ENCODE data around the gene BLOC1S3.

The BLOC1S3 gene

GRCh38 chr19:45156751-45157150, 21.8 kb upstream of the BLOC1S3 start:
- no peaks in the 10 kb centered on the region for H3K36me3 ChIP-seq (ENCODE audit: insufficient read depth, low read length)
- no peak for DNase-seq (ENCODE audit: low read depth, low spot score)
- H3K4me3 ChIP-seq = no peak overlapping the region
- no peak for TF ChIP-seq POLR2AphosphoS5 (IDR thresholded peaks at IDR 0.05; ENCODE audit: borderline replicate concordance, low read depth, low read length)
- TF ChIP-seq EZH2 (IDR thresholded peaks at IDR 0.05) = no peak
- no peak for TF ChIP-seq FOXP2 (optimal IDR thresholded peaks at IDR 0.05; ENCODE audit: control extremely low read depth, extremely low read length, insufficient read depth)
- H3K27ac ChIP-seq = no peak overlapping the region
- no peak overlapping the region for H3K9ac ChIP-seq (ENCODE audit: insufficient read length)
- no peaks in the 10 kb centered on the region for H3K9me3 ChIP-seq (ENCODE audit: low read depth, low read length)

GRCh38 chr19:45158503-45159209, 19.9 kb upstream of the BLOC1S3 start:
- Histone ChIP-seq H3K36me3 (ENCODE audit: insufficient read depth, low read length) (no peaks in the 10 kb centered on the region), H3K27ac (no peak overlapping the region), H3K9ac (ENCODE audit: insufficient read length) (no peak overlapping the region), H3K4me3 (no peak overlapping the region), H3K9me3 (ENCODE audit: low read depth, low read length) (no peaks in the 10 kb centered on the region)
- no peak for DNase-seq (ENCODE audit: low read depth, low spot score)
- TF ChIP-seq FOXP2 (optimal IDR thresholded peaks at IDR 0.05; ENCODE audit: control extremely low read depth, extremely low read length, insufficient read depth) (no peak), POLR2AphosphoS5 (IDR thresholded peaks at IDR 0.05; ENCODE audit: borderline replicate concordance, low read depth, low read length) (no peak), EZH2 (IDR thresholded peaks at IDR 0.05) (no peak)

DNA sequence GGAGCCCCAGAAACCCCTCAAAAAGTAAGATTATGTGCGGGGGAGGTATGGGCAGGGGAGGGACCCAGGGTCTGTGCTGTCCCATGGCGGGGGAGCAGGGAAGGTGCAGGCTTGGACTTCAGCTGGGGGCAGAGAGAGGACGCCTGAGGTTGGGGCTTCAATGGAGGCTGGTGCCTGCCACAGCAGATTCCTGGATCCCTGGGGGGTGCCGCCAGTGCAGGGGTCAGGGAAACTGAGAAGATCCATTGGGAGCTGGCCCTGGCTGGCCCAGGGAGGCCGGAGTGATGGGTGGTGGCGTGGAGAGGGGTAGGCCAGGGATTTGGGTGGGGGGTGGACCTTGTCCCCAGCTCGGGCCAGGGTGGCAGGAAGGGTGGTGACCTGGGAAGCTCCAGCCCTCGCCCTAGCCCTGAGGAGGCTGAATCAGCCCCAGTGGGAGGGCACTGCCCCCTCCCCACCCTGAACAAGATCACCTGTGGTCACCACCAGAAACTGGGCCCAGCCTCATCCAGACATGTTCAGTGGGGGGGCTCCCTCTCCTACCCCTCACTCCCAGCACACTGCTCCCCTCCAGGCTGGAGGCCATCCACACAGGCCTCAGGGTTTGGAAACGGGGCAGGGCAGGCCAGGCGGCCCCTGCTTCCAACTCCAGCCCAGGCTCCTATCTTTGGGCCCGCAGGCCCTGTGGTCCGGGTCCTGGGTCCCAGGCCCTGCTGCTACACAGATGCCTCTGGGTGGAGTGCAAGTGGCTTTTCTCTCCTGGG, 19.2 kb upstream of the BLOC1S3 start:
- no peak overlapping the region for H3K9ac ChIP-seq (ENCODE audit: insufficient read length)
- no peaks in the 10 kb centered on the region for H3K36me3 ChIP-seq (ENCODE audit: insufficient read depth, low read length)
- no peak overlapping the region for H3K27ac ChIP-seq
- DNase-seq (ENCODE audit: low read depth, low spot score) = no peak
- H3K9me3 ChIP-seq (ENCODE audit: low read depth, low read length) = no peaks in the 10 kb centered on the region
- H3K4me3 ChIP-seq = no peak overlapping the region
- TF ChIP-seq POLR2AphosphoS5 (IDR thresholded peaks at IDR 0.05; ENCODE audit: borderline replicate concordance, low read depth, low read length) (no peak), EZH2 (IDR thresholded peaks at IDR 0.05) (no peak), FOXP2 (optimal IDR thresholded peaks at IDR 0.05; ENCODE audit: control extremely low read depth, extremely low read length, insufficient read depth) (no peak)

DNA sequence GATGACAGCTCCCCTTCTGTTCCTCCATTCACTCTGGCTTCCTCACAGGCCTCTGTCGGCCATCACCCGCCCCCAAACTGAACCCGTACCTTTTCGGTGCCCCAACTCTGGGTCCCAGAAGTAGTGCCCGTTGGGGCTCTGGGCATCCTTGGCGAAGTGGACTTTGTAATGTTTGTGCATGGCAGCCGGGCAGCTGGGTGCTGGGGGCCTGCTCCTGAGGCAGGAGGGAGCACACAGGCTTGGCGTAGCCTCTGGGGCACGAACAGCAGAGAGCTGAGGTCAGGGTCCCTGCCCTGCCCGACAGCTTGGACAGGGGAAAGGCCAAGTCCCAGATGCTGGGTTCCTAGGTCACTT, 18.6 kb upstream of the BLOC1S3 start:
- H3K36me3 ChIP-seq (ENCODE audit: insufficient read depth, low read length) = no peaks in the 10 kb centered on the region
- no peak overlapping the region for H3K9ac ChIP-seq (ENCODE audit: insufficient read length)
- no peak for TF ChIP-seq POLR2AphosphoS5 (IDR thresholded peaks at IDR 0.05; ENCODE audit: borderline replicate concordance, low read depth, low read length)
- TF ChIP-seq FOXP2 (optimal IDR thresholded peaks at IDR 0.05; ENCODE audit: control extremely low read depth, extremely low read length, insufficient read depth) = no peak
- TF ChIP-seq EZH2 (IDR thresholded peaks at IDR 0.05) = no peak
- no peak overlapping the region for H3K4me3 ChIP-seq
- no peak for DNase-seq (ENCODE audit: low read depth, low spot score)
- H3K9me3 ChIP-seq (ENCODE audit: low read depth, low read length) = no peaks in the 10 kb centered on the region
- no peak overlapping the region for H3K27ac ChIP-seq

DNA sequence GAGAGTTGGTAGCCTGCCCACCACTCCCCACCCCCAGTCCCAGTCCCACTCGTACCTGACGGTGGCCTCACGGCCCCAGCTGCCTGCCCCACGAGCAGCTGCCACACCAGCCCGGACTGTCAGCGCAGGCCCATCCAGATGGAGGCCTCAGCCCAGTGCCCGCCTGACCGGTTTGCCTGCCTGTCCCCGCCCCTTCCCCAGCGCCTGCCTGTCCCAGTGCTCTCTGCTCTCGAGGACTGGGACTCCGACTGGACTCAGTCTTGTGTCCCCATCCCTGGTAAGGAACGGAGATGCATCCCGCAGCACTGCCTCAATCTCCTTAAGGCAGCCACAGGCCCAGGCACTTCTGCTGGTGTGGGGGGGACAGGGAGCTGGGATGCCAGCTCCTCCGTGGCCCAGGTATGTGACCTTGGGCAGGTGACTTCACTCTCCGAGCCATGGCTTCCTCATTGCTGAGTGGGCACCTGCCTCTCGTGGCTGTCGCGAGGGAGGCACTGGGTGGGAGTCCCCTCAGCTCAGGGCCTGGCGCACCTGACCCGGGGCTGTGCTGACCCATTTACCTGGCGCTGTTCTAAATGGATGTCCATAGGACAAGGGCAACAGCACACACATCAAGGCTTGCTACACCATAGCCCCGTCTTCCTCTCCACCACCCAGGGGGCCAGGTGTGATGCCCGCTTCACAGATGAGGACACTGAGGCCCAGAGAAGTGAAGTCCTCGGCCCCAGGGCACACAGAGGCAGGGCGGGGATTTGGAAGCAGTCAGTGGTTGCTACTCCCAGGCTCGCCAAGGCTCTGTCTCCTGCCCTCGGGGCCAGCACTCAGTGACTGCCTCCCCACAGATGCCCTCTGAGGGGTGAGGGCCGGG, 17.5 kb upstream of the BLOC1S3 start, which contains the start of gene NKPD1:
NKPD1 (minus strand) TSS at position 113 of the 868 bp plus-strand sequence. CDS start 832 bp downstream, outside the sequence.
- H3K9me3 ChIP-seq (ENCODE audit: low read depth, low read length) = no peaks in the 10 kb centered on the region
- no peak within 1 kb of the TSS for H3K9ac ChIP-seq (ENCODE audit: insufficient read length)
- DNase-seq (ENCODE audit: low read depth, low spot score) = no peak
- no peak within 1 kb of the TSS for H3K27ac ChIP-seq
- TF ChIP-seq POLR2AphosphoS5 (IDR thresholded peaks at IDR 0.05; ENCODE audit: borderline replicate concordance, low read depth, low read length) (no peak), FOXP2 (optimal IDR thresholded peaks at IDR 0.05; ENCODE audit: control extremely low read depth, extremely low read length, insufficient read depth) (no peak), EZH2 (IDR thresholded peaks at IDR 0.05) (no peak)
- H3K4me3 ChIP-seq = no peak within 1 kb of the TSS
- no peaks in the 10 kb centered on the region for H3K36me3 ChIP-seq (ENCODE audit: insufficient read depth, low read length)

GRCh38 chr19:45161738-45162607, 16.6 kb upstream of the BLOC1S3 start:
- Histone ChIP-seq H3K9me3 (ENCODE audit: low read depth, low read length) (no peaks in the 10 kb centered on the region), H3K4me3 (no peak overlapping the region), H3K9ac (ENCODE audit: insufficient read length) (no peak overlapping the region), H3K36me3 (ENCODE audit: insufficient read depth, low read length) (no peaks in the 10 kb centered on the region), H3K27ac (no peak overlapping the region)
- no peak for DNase-seq (ENCODE audit: low read depth, low spot score)
- TF ChIP-seq POLR2AphosphoS5 (IDR thresholded peaks at IDR 0.05; ENCODE audit: borderline replicate concordance, low read depth, low read length) = no peak
- TF ChIP-seq FOXP2 (optimal IDR thresholded peaks at IDR 0.05; ENCODE audit: control extremely low read depth, extremely low read length, insufficient read depth) = no peak
- no peak for TF ChIP-seq EZH2 (IDR thresholded peaks at IDR 0.05)

DNA sequence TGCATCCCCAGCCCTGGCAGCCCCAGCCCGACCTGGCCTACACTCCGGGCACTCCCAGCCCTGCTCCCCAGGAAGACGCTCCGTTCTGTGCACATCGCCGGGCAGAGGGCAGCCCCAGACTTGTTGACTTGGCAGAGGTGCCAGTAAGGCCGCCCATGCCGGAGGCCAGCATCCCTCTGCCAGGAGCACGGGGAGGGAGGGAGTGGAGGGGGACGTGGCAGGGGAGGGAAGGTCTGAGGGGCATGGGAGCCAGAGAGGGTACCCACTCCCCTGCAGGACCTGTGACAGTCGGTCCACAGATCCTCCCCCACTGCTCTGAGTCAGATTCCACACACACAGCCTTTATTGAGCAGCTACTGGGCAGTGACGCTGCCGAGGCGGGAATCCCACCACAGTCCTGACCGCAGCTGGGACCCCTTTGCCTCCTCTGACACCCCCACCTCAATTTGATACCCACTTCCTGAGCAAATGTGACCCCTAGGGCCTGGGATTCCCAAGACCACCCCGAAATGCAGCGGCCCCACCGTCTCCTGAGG, 15.9 kb upstream of the BLOC1S3 start:
- Histone ChIP-seq H3K36me3 (ENCODE audit: insufficient read depth, low read length) (no peaks in the 10 kb centered on the region), H3K27ac (no peak overlapping the region), H3K9me3 (ENCODE audit: low read depth, low read length) (no peaks in the 10 kb centered on the region), H3K9ac (ENCODE audit: insufficient read length) (no peak overlapping the region), H3K4me3 (no peak overlapping the region)
- no peak for DNase-seq (ENCODE audit: low read depth, low spot score)
- no peak for TF ChIP-seq EZH2 (IDR thresholded peaks at IDR 0.05)
- TF ChIP-seq POLR2AphosphoS5 (IDR thresholded peaks at IDR 0.05; ENCODE audit: borderline replicate concordance, low read depth, low read length) = no peak
- no peak for TF ChIP-seq FOXP2 (optimal IDR thresholded peaks at IDR 0.05; ENCODE audit: control extremely low read depth, extremely low read length, insufficient read depth)
